Astrocyte (in vitro differentiated cells and primary cell): ENCODE data around the gene PDGFC. TPM values are rescaled to one million over a fixed set of nuclear protein-coding genes. Genes with fewer than 3 reads are reported as not detected.
A peak's percentile ranks its signal among the peaks of the same experiment; 100 is the strongest.

Source experiments
- DNase-seq: peaks from one replicate; pipeline ENCODE4 v3.0.0-alpha.2; 2010; ENCODE audit warnings: low read depth
- FAIRE-seq: peaks from 2 replicates; lab custom pipeline; 2011; peaks lifted over from hg19 to GRCh38; lab: Jason Lieb, UNC
- H2AFZ ChIP-seq: 2 replicates; pipeline ENCODE4 v1.6.0; 2012; ENCODE audit warnings: low read depth, low read length, inconsistent platforms
- H3K27ac ChIP-seq: 2 replicates; pipeline ENCODE4 v1.5.1; 2011; ENCODE audit warnings: low read depth, low read length, inconsistent platforms
- H3K27me3 ChIP-seq: 2 replicates; pipeline ENCODE4 v1.6.0; 2011; ENCODE audit warnings: low read length, inconsistent platforms; ENCODE audit not compliant: insufficient read depth
- H3K36me3 ChIP-seq: 2 replicates; pipeline ENCODE4 v1.5.1; 2011; ENCODE audit warnings: low read length, inconsistent platforms; ENCODE audit not compliant: insufficient read depth
- H3K4me1 ChIP-seq: 2 replicates; pipeline ENCODE4 v1.5.1; 2011; ENCODE audit warnings: low read length, inconsistent platforms; ENCODE audit not compliant: insufficient read depth
- H3K4me2 ChIP-seq: 2 replicates; pipeline ENCODE4 v1.6.0; 2012; ENCODE audit warnings: low read length, inconsistent platforms
- H3K4me3 ChIP-seq: 2 replicates; pipeline ENCODE4 v1.5.1; 2011; ENCODE audit warnings: low read depth, mild to moderate bottlenecking, low read length, inconsistent platforms; ENCODE audit not compliant: insufficient read depth
- H3K79me2 ChIP-seq: 2 replicates; pipeline ENCODE4 v1.6.0; 2012; ENCODE audit warnings: mild to moderate bottlenecking, low read length, inconsistent platforms; ENCODE audit not compliant: insufficient read depth
- H3K9ac ChIP-seq: 2 replicates; pipeline ENCODE4 v1.6.0; 2012; ENCODE audit warnings: mild to moderate bottlenecking, low read length, inconsistent platforms
- H3K9me3 ChIP-seq: 2 replicates; pipeline ENCODE4 v1.5.1; 2012; ENCODE audit warnings: low read depth, mild to moderate bottlenecking, low read length, inconsistent platforms; ENCODE audit not compliant: insufficient read depth
- H4K20me1 ChIP-seq: 2 replicates; pipeline ENCODE4 v1.6.0; 2012; ENCODE audit warnings: low read length, inconsistent platforms; ENCODE audit not compliant: insufficient read depth
- H3K27ac Mint-ChIP-seq: one replicate; pipeline ENCODE4 v1.8.0; 2021; ENCODE audit warnings: mild to moderate bottlenecking, mixed read lengths; ENCODE audit not compliant: unreplicated experiment
- H3K27me3 Mint-ChIP-seq: one replicate; pipeline ENCODE4 v1.8.0; 2021; ENCODE audit warnings: low read depth, mixed read lengths; ENCODE audit not compliant: unreplicated experiment
- H3K36me3 Mint-ChIP-seq: one replicate; pipeline ENCODE4 v1.8.0; 2021; ENCODE audit warnings: low read depth, mixed read lengths; ENCODE audit not compliant: unreplicated experiment
- H3K4me1 Mint-ChIP-seq: one replicate; pipeline ENCODE4 v1.8.0; 2021; ENCODE audit warnings: low read depth, mixed read lengths; ENCODE audit not compliant: unreplicated experiment
- H3K4me3 Mint-ChIP-seq: one replicate; pipeline ENCODE4 v1.8.0; 2021; ENCODE audit warnings: mild to moderate bottlenecking, moderate library complexity, mixed read lengths; ENCODE audit not compliant: unreplicated experiment
- H3K9me3 Mint-ChIP-seq: one replicate; pipeline ENCODE4 v1.8.0; 2021; ENCODE audit warnings: mild to moderate bottlenecking, mixed read lengths; ENCODE audit not compliant: unreplicated experiment
- EZH2 ChIP-seq: IDR thresholded peaks from 2 replicates; pipeline ENCODE4 v1.6.1; 2012; ENCODE audit warnings: mild to moderate bottlenecking, low read length, inconsistent platforms; ENCODE audit not compliant: insufficient read depth
- total RNA-seq: library from RNA; stranded (reverse); gene quantifications from 2 replicates; pipeline ENCODE4 v1.2.1, GENCODE V29; 2021
- TF ChIP-seq, protein P1 (sequence below): IDR thresholded peaks from 2 replicates; pipeline ENCODE4 v1.5.1; 2011; ENCODE audit warnings: low read depth, mild to moderate bottlenecking, inconsistent platforms, low read length, moderate library complexity; ENCODE audit not compliant: insufficient read depth

The PDGFC gene
- total RNA-seq, 1 donor from 2014 or later: 167 TPM

DNA sequence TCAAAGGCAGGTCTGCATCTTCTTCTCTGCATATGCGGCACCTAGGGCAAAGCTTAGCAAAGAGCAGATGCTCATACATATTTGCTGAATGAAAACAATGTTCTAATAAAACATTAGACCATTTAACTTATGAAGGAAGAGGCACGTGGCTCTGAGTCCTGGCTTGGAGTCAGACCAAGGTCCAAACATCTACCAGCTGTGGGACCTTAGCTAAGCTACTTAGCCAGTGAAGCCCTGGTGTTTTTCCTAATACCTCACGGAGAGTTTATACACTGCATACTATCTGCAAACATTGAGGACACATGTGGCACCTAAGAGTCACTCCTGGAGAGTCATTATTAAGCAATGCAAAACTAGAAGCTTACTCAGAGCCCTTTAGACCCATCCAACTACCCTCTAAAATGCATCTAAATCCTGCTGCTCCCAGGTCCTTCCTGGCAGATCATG lies 9.0 kb downstream of the PDGFC start:
- no peak for TF ChIP-seq EZH2
- TF ChIP-seq, protein P1, sequence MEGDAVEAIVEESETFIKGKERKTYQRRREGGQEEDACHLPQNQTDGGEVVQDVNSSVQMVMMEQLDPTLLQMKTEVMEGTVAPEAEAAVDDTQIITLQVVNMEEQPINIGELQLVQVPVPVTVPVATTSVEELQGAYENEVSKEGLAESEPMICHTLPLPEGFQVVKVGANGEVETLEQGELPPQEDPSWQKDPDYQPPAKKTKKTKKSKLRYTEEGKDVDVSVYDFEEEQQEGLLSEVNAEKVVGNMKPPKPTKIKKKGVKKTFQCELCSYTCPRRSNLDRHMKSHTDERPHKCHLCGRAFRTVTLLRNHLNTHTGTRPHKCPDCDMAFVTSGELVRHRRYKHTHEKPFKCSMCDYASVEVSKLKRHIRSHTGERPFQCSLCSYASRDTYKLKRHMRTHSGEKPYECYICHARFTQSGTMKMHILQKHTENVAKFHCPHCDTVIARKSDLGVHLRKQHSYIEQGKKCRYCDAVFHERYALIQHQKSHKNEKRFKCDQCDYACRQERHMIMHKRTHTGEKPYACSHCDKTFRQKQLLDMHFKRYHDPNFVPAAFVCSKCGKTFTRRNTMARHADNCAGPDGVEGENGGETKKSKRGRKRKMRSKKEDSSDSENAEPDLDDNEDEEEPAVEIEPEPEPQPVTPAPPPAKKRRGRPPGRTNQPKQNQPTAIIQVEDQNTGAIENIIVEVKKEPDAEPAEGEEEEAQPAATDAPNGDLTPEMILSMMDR: no peak
- Mint-ChIP-seq H3K27ac (peak overlapping the region; percentile 48), H3K4me1 (peaks cover 71% of the 10 kb centered on the region), H3K36me3 (peaks cover 3% of the 10 kb centered on the region), H3K27me3 (no peaks in the 10 kb centered on the region), H3K9me3 (no peaks in the 10 kb centered on the region), H3K4me3 (peak overlapping the region; percentile 45)
- FAIRE-seq (peak; percentile 89), DNase-seq (peak; percentile 89)
- H3K9ac ChIP-seq: peak overlapping the region; percentile 58
- no peak overlapping the region for H2AFZ ChIP-seq
- H3K4me3 ChIP-seq: no peak overlapping the region
- peaks cover 54% of the 10 kb centered on the region for H4K20me1 ChIP-seq
- peak overlapping the region; percentile 61 for H3K27ac ChIP-seq
- no peaks in the 10 kb centered on the region for H3K27me3 ChIP-seq
- H3K9me3 ChIP-seq: no peaks in the 10 kb centered on the region
- H3K4me1 ChIP-seq: peaks cover 42% of the 10 kb centered on the region
- peak overlapping the region; percentile 53 for H3K4me2 ChIP-seq
- no peaks in the 10 kb centered on the region for H3K36me3 ChIP-seq
- peaks cover 100% of the 10 kb centered on the region for H3K79me2 ChIP-seq

DNA sequence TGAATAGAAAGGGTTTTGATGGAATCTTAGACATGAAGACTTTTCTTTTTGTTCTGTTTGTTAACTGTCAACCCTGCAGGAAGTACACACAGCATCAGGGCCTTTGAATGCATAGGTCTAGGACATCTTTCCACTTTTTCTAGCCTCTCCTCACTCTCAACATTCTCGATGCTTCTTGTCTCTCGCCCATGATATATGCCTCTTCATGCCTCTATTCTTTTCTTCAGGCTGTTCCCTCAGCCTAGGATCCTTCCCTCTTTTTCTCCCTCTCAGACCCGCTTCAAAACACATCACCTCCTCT lies 9.6 kb downstream of the PDGFC start:
- peak; percentile 20 for FAIRE-seq
- Histone ChIP-seq H3K9me3 (no peaks in the 10 kb centered on the region), H3K4me2 (peak overlapping the region; percentile 53), H3K4me3 (no peak overlapping the region), H3K36me3 (no peaks in the 10 kb centered on the region), H3K4me1 (peaks cover 37% of the 10 kb centered on the region), H2AFZ (no peak overlapping the region), H3K9ac (peak overlapping the region; percentile 58), H3K79me2 (peaks cover 100% of the 10 kb centered on the region), H3K27me3 (no peaks in the 10 kb centered on the region), H3K27ac (peak overlapping the region; percentile 61), H4K20me1 (peaks cover 54% of the 10 kb centered on the region)
- Mint-ChIP-seq H3K4me3 (peak overlapping the region; percentile 45), H3K27me3 (no peaks in the 10 kb centered on the region), H3K9me3 (no peaks in the 10 kb centered on the region), H3K36me3 (peaks cover 5% of the 10 kb centered on the region), H3K27ac (peak overlapping the region; percentile 48), H3K4me1 (peaks cover 73% of the 10 kb centered on the region)
- TF ChIP-seq EZH2: no peak
- TF ChIP-seq, protein P1: no peak
- no peak for DNase-seq

DNA sequence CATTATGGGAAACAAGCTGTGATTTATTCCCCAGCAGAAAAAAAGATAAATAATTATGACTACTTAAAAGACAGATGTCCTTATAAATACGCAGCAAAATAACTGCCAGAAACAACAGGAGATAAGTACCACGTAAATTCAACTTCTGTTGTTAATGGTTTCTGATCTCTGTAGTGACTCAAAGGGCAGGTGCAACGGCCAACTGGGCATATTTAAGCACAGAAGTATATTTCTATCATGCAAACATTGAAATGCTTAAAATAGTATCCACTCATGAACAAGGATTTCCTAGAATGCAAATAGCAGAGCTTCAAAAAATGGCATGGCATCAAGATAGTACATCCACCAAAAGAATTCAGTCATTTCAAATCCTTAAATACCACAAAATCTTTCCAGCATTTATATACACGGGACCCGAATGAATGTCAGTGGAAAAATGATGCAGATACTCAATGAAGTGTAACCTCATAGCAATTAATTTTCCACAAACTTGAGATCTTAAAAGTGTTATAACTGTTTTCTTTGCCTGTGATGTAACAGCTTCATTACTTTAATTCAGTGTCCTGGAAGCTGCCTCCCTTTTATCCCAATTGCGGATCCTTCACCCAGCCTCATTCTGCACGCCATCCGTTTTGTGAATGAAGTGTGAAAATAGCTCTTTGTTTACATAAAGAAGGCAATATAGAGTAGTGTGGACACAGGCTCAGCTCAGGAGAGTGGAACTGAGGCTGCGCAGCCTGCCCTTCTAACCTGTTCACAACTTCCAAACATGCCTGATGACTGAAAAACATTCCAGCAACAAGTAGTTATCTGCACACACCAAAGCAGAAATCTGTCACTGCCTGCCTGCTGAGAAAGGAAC lies 10.2 kb downstream of the PDGFC start:
- peaks cover 37% of the 10 kb centered on the region for H3K4me1 ChIP-seq
- no peaks in the 10 kb centered on the region for H3K36me3 ChIP-seq
- H3K9me3 Mint-ChIP-seq: no peaks in the 10 kb centered on the region
- TF ChIP-seq EZH2: no peak
- TF ChIP-seq, protein P1: no peak
- H3K9ac ChIP-seq: peak overlapping the region; percentile 58
- no peaks in the 10 kb centered on the region for H3K27me3 ChIP-seq
- no peak overlapping the region for H2AFZ ChIP-seq
- no peaks in the 10 kb centered on the region for H3K27me3 Mint-ChIP-seq
- peak overlapping the region; percentile 61 for H3K27ac ChIP-seq
- peak overlapping the region; percentile 53 for H3K4me2 ChIP-seq
- DNase-seq: peak; percentile 72
- H3K4me3 ChIP-seq: no peak overlapping the region
- H3K79me2 ChIP-seq: peaks cover 100% of the 10 kb centered on the region
- H3K4me1 Mint-ChIP-seq: peaks cover 71% of the 10 kb centered on the region
- FAIRE-seq: peak; percentile 70
- peak overlapping the region; percentile 14 for H3K4me3 Mint-ChIP-seq
- H3K36me3 Mint-ChIP-seq: peaks cover 5% of the 10 kb centered on the region
- peak overlapping the region; percentile 28 for H3K27ac Mint-ChIP-seq
- no peaks in the 10 kb centered on the region for H3K9me3 ChIP-seq
- H4K20me1 ChIP-seq: peaks cover 57% of the 10 kb centered on the region
